Smooth muscle cell (in vitro differentiated cells): ENCODE measurements around the gene SPATA12. TPM values are rescaled to one million over a fixed set of nuclear protein-coding genes. Genes with fewer than 3 reads are reported as not detected.

ENCODE experiments used
- DNase-seq: peaks from one replicate; lab custom pipeline; 2025; ENCODE audit not compliant: unreplicated experiment; lab: John Stamatoyannopoulos, UW
- H2AFZ ChIP-seq: fragments of 200-600 bp; sonication (generic); 2 replicates; pipeline ENCODE4 v1.6.0; 2016; ENCODE audit warnings: antibody characterized with exemption, low read depth, mild to moderate bottlenecking
- H3F3A ChIP-seq: fragments of 200-600 bp; sonication (generic); 2 replicates; pipeline ENCODE4 v1.6.0; 2017; ENCODE audit warnings: antibody characterized with exemption, low read depth
- H3K27ac ChIP-seq: fragments of 200-600 bp; sonication (generic); 2 replicates; pipeline ENCODE4 v1.5.1; 2016; ENCODE audit warnings: low read depth, mild to moderate bottlenecking
- H3K27me3 ChIP-seq: fragments of 200-600 bp; sonication (generic); 2 replicates; pipeline ENCODE4 v1.6.1; 2016; ENCODE audit warnings: low read depth, mild to moderate bottlenecking
- H3K36me3 ChIP-seq: fragments of 200-600 bp; sonication (generic); 2 replicates; pipeline ENCODE4 v1.5.1; 2016; ENCODE audit warnings: low read depth
- H3K4me1 ChIP-seq: fragments of 200-600 bp; sonication (generic); 2 replicates; pipeline ENCODE4 v1.5.1; 2016; ENCODE audit warnings: low read depth
- H3K4me2 ChIP-seq: fragments of 200-600 bp; sonication (generic); 2 replicates; pipeline ENCODE4 v1.6.0; 2016; ENCODE audit warnings: mild to moderate bottlenecking
- H3K4me3 ChIP-seq: fragments of 200-600 bp; sonication (generic); 2 replicates; pipeline ENCODE4 v1.5.1; 2016; ENCODE audit warnings: mild to moderate bottlenecking
- H3K79me2 ChIP-seq: fragments of 200-600 bp; sonication (generic); 2 replicates; pipeline ENCODE4 v1.6.0; 2016; ENCODE audit warnings: low read depth, mild to moderate bottlenecking
- H3K9ac ChIP-seq: fragments of 200-600 bp; sonication (generic); 2 replicates; pipeline ENCODE4 v1.6.0; 2016; ENCODE audit warnings: low read depth
- H3K9me3 ChIP-seq: fragments of 200-600 bp; sonication (generic); replicated peaks from 2 replicates; pipeline ENCODE4 v1.5.1; 2016; ENCODE audit warnings: low read depth
- H4K20me1 ChIP-seq: fragments of 200-600 bp; sonication (generic); 2 replicates; pipeline ENCODE4 v1.6.0; 2016; ENCODE audit warnings: low read depth
- CTCF ChIP-seq: fragments of 200-600 bp; sonication (generic); IDR thresholded peaks from 2 replicates; pipeline ENCODE4 v1.5.1; 2017; ENCODE audit warnings: borderline replicate concordance, mild to moderate bottlenecking, antibody characterized with exemption; ENCODE audit not compliant: insufficient read depth, poor library complexity, severe bottlenecking
- WGBS: methylation state at CpG from one replicate; pipeline ENCODE4 v1.1.7; 2016; ENCODE audit warnings: low lambda C conversion rate; 5-methylcytosine and 5-hydroxymethylcytosine counted together
- polyA plus RNA-seq: library from polyadenylated mRNA; unstranded; fragments of >200 nt; fragmentation: Nextera tagmentation; extraction: Ambion mirVana; gene quantifications from 2 replicates; pipeline ENCODE4 v1.2.1, GENCODE V29; 2016
- total RNA-seq: library from RNA; depleted of rRNA; stranded (reverse); fragments of >200 nt; gene quantifications from 2 replicates; pipeline ENCODE4 v1.2.3, GENCODE V29; 2014

Gene SPATA12
- total and polyA plus RNA-seq, 2 experiments from 2014 or later, result not detected

- Histone ChIP-seq H4K20me1 (no peaks in the 10 kb centered on the region), H3K36me3 (no peaks in the 10 kb centered on the region), H3K4me2 (no peak overlapping the region), H3K4me1 (no peaks in the 10 kb centered on the region), H2AFZ (no peak overlapping the region), H3K9ac (no peak overlapping the region), H3K27ac (no peak overlapping the region), H3K27me3 (no peaks in the 10 kb centered on the region), H3F3A (no peaks in the 10 kb centered on the region), H3K79me2 (no peaks in the 10 kb centered on the region), H3K4me3 (no peak overlapping the region), H3K9me3 (no peaks in the 10 kb centered on the region)
- 78% methylated on average over 6 of the region's 6 CpGs for WGBS
- no peak for DNase-seq
- TF ChIP-seq CTCF, result no peak
These were observed 38.2 kb downstream of the SPATA12 start for GRCh38 chr3:57098418-57099310.

GRCh38 chr3:57100046-57100695 is 39.7 kb downstream of the SPATA12 start:
- H3K9me3 ChIP-seq, result no peaks in the 10 kb centered on the region
- no peak overlapping the region for H2AFZ ChIP-seq
- H3F3A ChIP-seq, result no peaks in the 10 kb centered on the region
- DNase-seq, result peak; percentile 15
- WGBS, result 22% methylated on average over 7 of the region's 7 CpGs
- H3K36me3 ChIP-seq, result no peaks in the 10 kb centered on the region
- no peaks in the 10 kb centered on the region for H3K79me2 ChIP-seq
- H3K4me3 ChIP-seq, result no peak overlapping the region
- H3K4me2 ChIP-seq, result no peak overlapping the region
- no peak overlapping the region for H3K27ac ChIP-seq
- H3K9ac ChIP-seq, result no peak overlapping the region
- no peaks in the 10 kb centered on the region for H3K27me3 ChIP-seq
- H4K20me1 ChIP-seq, result no peaks in the 10 kb centered on the region
- H3K4me1 ChIP-seq, result no peaks in the 10 kb centered on the region
- TF ChIP-seq CTCF, result peak; percentile 85

GRCh38 chr3:57105585-57105984 is 45.1 kb downstream of the SPATA12 start:
- no peaks in the 10 kb centered on the region for H3K36me3 ChIP-seq
- no peak overlapping the region for H3K4me2 ChIP-seq
- no peaks in the 10 kb centered on the region for H3K27me3 ChIP-seq
- H3F3A ChIP-seq, result no peaks in the 10 kb centered on the region
- DNase-seq, result no peak
- no peak overlapping the region for H3K4me3 ChIP-seq
- H3K4me1 ChIP-seq, result peaks cover 14% of the 10 kb centered on the region
- H3K9ac ChIP-seq, result no peak overlapping the region
- H3K79me2 ChIP-seq, result no peaks in the 10 kb centered on the region
- no peak for TF ChIP-seq CTCF
- no peaks in the 10 kb centered on the region for H4K20me1 ChIP-seq
- 98% methylated on average over 9 of the region's 9 CpGs for WGBS
- H2AFZ ChIP-seq, result no peak overlapping the region
- H3K27ac ChIP-seq, result no peak overlapping the region
- H3K9me3 ChIP-seq, result no peaks in the 10 kb centered on the region
